ENCODE data around the gene PSRC1.
A peak's percentile ranks its signal among the peaks of the same experiment; 100 is the strongest.

PSRC1 gene

GRCh38 chr1:109272021-109272799 lies 10.7 kb downstream of the PSRC1 start:
- no peak for DNase-seq (ENCODE audit: low read depth)

- no peak for DNase-seq (ENCODE audit: low read depth)
These were observed 11.5 kb downstream of the PSRC1 start for GRCh38 chr1:109271458-109271857.

GRCh38 chr1:109270623-109271317 lies 12.2 kb downstream of the PSRC1 start:
- no peak for DNase-seq (ENCODE audit: low read depth)

DNA sequence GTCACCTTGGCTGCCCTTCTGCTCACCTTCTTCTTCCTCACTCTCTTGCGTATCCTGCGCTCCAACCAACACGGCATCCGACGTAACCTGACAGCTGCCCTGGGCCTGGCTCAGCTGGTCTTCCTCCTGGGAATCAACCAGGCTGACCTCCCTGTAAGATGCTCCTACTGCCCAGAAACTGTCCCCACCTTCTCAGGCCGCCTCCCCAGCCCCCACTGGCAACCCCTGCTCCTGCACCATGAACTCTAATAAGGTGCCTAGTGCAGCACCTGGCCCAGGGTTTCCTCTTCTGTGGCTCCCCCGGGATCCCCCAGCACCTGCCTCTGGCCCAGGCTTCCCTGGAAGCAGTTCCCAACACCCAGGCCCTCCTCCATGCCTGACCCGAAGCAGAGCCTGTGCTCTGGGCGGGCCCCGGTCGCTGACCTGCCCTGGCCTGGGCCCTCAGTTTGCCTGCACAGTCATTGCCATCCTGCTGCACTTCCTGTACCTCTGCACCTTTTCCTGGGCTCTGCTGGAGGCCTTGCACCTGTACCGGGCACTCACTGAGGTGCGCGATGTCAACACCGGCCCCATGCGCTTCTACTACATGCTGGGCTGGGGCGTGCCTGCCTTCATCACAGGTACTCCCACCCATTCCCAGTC lies 12.8 kb downstream of the PSRC1 start:
- DNase-seq (ENCODE audit: low read depth), result no peak

DNA sequence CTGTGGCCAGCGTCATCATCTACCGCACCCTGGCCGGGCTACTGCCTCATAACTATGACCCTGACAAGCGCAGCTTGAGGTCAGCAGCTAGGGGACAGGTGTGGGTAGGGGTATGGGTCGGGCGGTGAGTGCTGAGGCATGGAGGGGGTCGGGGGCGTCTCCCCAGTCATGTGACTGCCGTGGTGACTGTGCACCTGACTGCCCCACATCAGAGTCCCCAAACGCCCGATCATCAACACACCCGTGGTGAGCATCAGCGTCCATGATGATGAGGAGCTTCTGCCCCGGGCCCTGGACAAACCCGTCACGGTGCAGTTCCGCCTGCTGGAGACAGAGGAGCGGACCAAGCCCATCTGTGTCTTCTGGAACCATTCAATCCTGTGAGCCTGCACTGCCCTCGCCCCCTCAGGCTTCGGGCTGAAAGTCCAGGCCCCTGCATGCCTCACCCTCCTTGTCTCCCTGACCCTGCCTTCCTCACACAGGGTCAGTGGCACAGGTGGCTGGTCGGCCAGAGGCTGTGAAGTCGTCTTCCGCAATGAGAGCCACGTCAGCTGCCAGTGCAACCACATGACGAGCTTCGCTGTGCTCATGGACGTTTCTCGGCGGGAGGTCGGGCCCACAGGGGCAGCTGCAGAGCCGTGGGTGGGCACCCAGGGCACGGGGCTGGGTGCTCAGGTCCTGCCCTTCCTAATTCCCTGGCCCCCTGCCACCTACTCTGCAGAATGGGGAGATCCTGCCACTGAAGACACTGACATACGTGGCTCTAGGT lies 13.5 kb downstream of the PSRC1 start:
- DNase-seq (ENCODE audit: low read depth), result no peak

- no peak for DNase-seq (ENCODE audit: low read depth)
These were observed 14.3 kb downstream of the PSRC1 start for GRCh38 chr1:109268431-109269211.

DNA sequence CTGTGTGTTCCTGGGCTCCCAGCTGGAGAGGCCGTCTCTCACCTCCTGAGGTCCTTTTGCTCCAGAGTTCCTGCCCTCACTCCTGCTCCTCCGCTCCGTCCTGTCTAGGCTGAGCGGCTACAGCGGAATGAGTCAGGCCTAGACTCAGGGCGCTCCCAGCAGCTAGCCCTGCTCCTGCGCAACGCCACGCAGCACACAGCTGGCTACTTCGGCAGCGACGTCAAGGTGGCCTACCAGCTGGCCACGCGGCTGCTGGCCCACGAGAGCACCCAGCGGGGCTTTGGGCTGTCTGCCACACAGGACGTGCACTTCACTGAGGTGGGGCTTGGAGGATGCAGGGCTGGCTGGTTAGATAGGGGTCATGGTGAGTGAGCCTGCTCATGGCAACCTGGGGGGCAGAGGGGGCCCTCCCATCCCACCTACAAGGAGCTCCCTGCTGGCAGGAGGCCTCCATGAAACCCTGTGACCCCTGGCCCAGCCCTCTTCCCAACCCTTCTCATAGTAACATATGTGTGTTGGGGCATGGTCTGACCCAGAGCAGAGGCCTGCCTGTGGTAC lies 15.1 kb downstream of the PSRC1 start:
- no peak for DNase-seq (ENCODE audit: low read depth)

GRCh38 chr1:109266965-109267364 lies 16.0 kb downstream of the PSRC1 start:
- no peak for DNase-seq (ENCODE audit: low read depth)

- DNase-seq (ENCODE audit: low read depth), result no peak
These were observed 17.1 kb downstream of the PSRC1 start for GRCh38 chr1:109265741-109266330.

DNA sequence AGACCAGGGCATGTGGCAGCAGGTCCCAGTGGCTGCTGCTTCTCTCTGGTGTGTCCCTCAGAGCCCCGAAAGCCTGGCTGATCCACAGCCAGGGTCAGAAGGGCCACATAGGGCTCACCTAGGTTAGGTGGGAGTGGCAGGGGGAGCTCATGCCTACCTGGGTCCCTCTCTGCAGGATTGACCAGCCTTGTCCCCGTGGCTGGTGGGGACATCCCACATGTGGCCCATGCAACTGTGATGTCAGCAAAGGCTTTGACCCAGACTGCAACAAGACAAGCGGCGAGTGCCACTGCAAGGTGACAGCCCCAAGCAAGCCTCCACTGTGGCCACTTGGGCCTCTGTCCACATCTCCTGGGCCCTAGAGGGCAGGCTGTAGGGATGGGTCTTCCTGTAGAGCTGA lies 17.9 kb downstream of the PSRC1 start:
- no peak for DNase-seq (ENCODE audit: low read depth)

GRCh38 chr1:109264379-109264755 lies 18.6 kb downstream of the PSRC1 start:
- no peak for DNase-seq (ENCODE audit: low read depth)

DNA sequence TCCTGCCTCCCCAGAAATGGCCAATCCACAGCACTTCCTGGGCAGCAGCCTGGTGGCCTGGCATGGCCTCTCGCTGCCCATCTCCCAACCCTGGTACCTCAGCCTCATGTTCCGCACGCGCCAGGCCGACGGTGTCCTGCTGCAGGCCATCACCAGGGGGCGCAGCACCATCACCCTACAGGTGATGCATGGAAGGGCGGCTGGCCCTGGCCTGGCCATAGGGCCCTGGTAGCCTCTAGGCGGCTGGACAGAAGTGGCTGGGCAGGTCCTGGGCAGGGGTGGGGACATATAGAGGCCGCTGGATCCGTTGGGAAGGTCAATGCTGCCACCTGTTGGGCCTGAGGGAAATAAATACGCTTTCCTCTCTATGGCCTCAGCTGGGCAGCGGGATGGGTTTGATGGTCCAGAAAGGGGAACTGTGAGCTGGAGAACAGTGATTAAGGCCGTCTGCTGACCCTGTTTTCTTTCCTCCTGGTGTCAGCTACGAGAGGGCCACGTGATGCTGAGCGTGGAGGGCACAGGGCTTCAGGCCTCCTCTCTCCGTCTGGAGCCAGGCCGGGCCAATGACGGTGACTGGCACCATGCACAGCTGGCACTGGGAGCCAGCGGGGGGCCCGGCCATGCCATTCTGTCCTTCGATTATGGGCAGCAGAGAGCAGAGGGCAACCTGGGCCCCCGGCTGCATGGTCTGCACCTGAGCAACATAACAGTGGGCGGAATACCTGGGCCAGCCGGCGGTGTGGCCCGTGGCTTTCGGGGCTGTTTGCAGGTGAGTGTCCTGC lies 19.2 kb downstream of the PSRC1 start:
- peak; percentile 76 for DNase-seq (ENCODE audit: low read depth)

GRCh38 chr1:109263234-109263596 lies 19.7 kb downstream of the PSRC1 start:
- DNase-seq (ENCODE audit: low read depth), result no peak

DNA sequence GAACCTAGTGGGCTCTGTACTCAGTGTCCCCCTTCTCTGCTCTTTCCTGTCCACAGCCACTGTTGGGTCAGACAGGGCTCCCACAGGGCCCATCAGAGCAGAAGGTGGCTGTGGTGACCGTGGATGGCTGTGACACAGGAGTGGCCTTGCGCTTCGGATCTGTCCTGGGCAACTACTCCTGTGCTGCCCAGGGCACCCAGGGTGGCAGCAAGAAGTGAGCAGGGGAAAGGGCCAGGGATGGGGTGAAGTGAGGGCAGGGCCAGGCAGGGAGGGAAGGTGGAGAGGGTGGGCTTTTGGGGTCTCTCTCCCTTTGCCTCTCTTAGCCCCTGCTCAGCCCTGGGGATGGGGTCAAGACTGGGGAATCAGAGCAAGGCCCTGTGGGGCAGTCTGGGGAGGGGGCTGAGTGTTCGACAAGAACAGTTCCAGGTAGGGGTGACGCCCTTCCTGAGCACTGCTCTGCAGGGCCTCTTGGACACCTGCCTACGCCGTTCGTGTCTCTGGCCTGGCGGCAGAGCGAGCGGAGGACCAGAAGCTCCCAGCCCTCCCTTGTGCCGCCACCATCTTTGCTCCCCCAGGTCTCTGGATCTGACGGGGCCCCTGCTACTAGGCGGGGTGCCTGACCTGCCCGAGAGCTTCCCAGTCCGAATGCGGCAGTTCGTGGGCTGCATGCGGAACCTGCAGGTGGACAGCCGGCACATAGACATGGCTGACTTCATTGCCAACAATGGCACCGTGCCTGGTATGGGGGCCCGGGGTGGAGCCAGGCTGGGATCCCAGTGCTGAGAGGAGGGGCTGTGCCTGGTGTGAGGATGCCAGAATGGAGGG lies 20.5 kb downstream of the PSRC1 start:
- DNase-seq (ENCODE audit: low read depth), result no peak

DNA sequence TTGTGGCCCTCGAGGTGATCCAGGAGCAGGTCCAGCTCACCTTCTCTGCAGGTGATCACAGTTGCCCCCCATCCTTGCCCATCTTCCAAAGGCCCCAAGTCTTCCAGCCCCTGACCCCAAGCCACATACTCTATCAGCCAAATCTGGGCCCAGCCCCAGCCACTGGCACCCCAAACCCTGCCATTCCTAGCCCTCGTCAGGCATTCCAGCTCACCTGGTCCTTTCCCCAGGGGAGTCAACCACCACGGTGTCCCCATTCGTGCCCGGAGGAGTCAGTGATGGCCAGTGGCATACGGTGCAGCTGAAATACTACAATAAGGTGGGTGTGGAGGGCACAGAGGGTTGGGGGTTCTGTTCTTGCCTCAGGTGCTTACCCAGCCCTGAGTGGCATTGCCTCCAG lies 21.4 kb downstream of the PSRC1 start:
- DNase-seq (ENCODE audit: low read depth), result no peak

DNA sequence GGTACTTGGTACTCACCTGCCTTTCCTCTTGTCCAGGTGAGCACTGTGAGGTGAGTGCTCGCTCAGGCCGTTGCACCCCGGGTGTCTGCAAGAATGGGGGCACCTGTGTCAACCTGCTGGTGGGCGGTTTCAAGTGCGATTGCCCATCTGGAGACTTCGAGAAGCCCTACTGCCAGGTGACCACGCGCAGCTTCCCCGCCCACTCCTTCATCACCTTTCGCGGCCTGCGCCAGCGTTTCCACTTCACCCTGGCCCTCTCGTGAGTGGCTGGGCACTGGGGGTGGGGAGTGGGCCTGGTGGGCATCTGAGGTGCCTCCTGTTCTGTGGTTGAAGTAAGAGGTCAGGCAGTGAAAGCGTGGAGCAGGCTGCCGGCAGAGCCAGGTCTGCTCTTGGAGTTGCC lies 21.9 kb downstream of the PSRC1 start:
- DNase-seq (ENCODE audit: low read depth), result no peak

GRCh38 chr1:109259674-109260557 lies 23.0 kb downstream of the PSRC1 start:
- DNase-seq (ENCODE audit: low read depth), result no peak

Data from fibroblast of gingiva (primary cell).